ENCODE measurements around the gene TRPC4AP.

TRPC4AP gene

GRCh38 chr20:34986311-34987287 is 106.0 kb downstream of the TRPC4AP start:
- no peak for DNase-seq

- DNase-seq: no peak
Observed at GRCh38 chr20:34985461-34986310, 106.9 kb downstream of the TRPC4AP start.

- no peak for DNase-seq
Observed at GRCh38 chr20:34984756-34985261, 107.8 kb downstream of the TRPC4AP start.

GRCh38 chr20:34983995-34984735 is 108.4 kb downstream of the TRPC4AP start:
- DNase-seq: no peak

- no peak for DNase-seq
Observed at GRCh38 chr20:34983089-34983820, 109.4 kb downstream of the TRPC4AP start.

- no peak for DNase-seq
Observed at GRCh38 chr20:34982270-34983088, 110.1 kb downstream of the TRPC4AP start.

- DNase-seq: no peak
Observed at GRCh38 chr20:34980543-34981233, 111.9 kb downstream of the TRPC4AP start.

GRCh38 chr20:34979366-34980153 is 113.0 kb downstream of the TRPC4AP start:
- no peak for DNase-seq

- DNase-seq: no peak
Observed at GRCh38 chr20:34978092-34978744, 114.4 kb downstream of the TRPC4AP start.

- no peak for DNase-seq
Observed at GRCh38 chr20:34977365-34978091, 115.1 kb downstream of the TRPC4AP start.

GRCh38 chr20:34976286-34976685 is 116.3 kb downstream of the TRPC4AP start:
- DNase-seq: no peak

- DNase-seq: no peak
Observed at GRCh38 chr20:34974246-34974645, 118.4 kb downstream of the TRPC4AP start.

- DNase-seq: no peak
Observed at GRCh38 chr20:34971561-34972235, 120.9 kb downstream of the TRPC4AP start.

GRCh38 chr20:34970846-34971560 is 121.6 kb downstream of the TRPC4AP start:
- DNase-seq: no peak

- DNase-seq: no peak
Observed at GRCh38 chr20:34970193-34970840, 122.3 kb downstream of the TRPC4AP start.

- DNase-seq: no peak
Observed at GRCh38 chr20:34968042-34968775, 124.4 kb downstream of the TRPC4AP start.

All from activated CD8-positive, alpha-beta memory T cell treated with anti-CD3 and anti-CD28 coated beads, Interleukin-2, amount 50 U/mL, for 48 hours (primary cell).